HepG2 (cell line): ENCODE measurements around the gene SPIRE1. TPM values are rescaled to one million over a fixed set of nuclear protein-coding genes. Genes with fewer than 3 reads are reported as not detected.

Experiments used
- ESRRA ChIP-seq: sonication (generic); formaldehyde crosslinking; IDR thresholded peaks from 2 replicates; pipeline ENCODE4 v1.5.1; 2020; ENCODE audit warnings: mild to moderate bottlenecking, low read depth, missing genetic modification reagents
- IRF9 ChIP-seq: sonication (generic); formaldehyde crosslinking; IDR thresholded peaks from 2 replicates; pipeline ENCODE4 v1.8.0; 2022; ENCODE audit warnings: missing genetic modification reagents, mild to moderate bottlenecking, borderline replicate concordance
- MXD1 ChIP-seq: sonication (generic); formaldehyde crosslinking; IDR thresholded peaks from 2 replicates; pipeline ENCODE4 v1.4.0; 2020; ENCODE audit warnings: mild to moderate bottlenecking, missing genetic modification reagents
- RBM22 ChIP-seq: fragments of 200-400 bp; formaldehyde crosslinking; optimal IDR thresholded peaks from 2 replicates; pipeline ENCODE3; 2017; ENCODE audit warnings: mild to moderate bottlenecking, low read length, moderate library complexity
- SALL1 ChIP-seq: sonication (generic); formaldehyde crosslinking; IDR thresholded peaks from 2 replicates; pipeline ENCODE4 v1.8.0; 2022; ENCODE audit warnings: mild to moderate bottlenecking, missing genetic modification reagents
- SNAPC4 ChIP-seq: sonication (generic); formaldehyde crosslinking; IDR thresholded peaks from 2 replicates; pipeline ENCODE4 v1.4.0; 2020; ENCODE audit warnings: mild to moderate bottlenecking, missing genetic modification reagents
- WIZ ChIP-seq: sonication (generic); formaldehyde crosslinking; IDR thresholded peaks from 2 replicates; pipeline ENCODE4 v1.5.1; 2020; ENCODE audit warnings: mild to moderate bottlenecking, missing genetic modification reagents
- ZBTB33 ChIP-seq: sonication (generic); formaldehyde crosslinking; IDR thresholded peaks from 2 replicates; pipeline ENCODE4 v1.4.0; 2020; ENCODE audit warnings: missing genetic modification reagents
- ZNF18 ChIP-seq: sonication (generic); formaldehyde crosslinking; IDR thresholded peaks from 2 replicates; pipeline ENCODE4 v1.8.0; 2022; ENCODE audit warnings: mild to moderate bottlenecking, missing genetic modification reagents; ENCODE audit not compliant: insufficient replicate concordance
- ZNF30 ChIP-seq: sonication (generic); formaldehyde crosslinking; IDR thresholded peaks from 2 replicates; pipeline ENCODE4 v1.5.0; 2020; ENCODE audit warnings: mild to moderate bottlenecking, missing genetic modification reagents
- ZNF512B ChIP-seq: sonication (generic); formaldehyde crosslinking; IDR thresholded peaks from 2 replicates; pipeline ENCODE4 v1.5.1; 2020; ENCODE audit warnings: missing genetic modification reagents, mild to moderate bottlenecking, borderline replicate concordance
- ZNF563 ChIP-seq: sonication (generic); formaldehyde crosslinking; IDR thresholded peaks from 2 replicates; pipeline ENCODE4 v1.8.0; 2022; ENCODE audit warnings: mild to moderate bottlenecking, moderate library complexity, missing genetic modification reagents
- ZNF678 ChIP-seq: sonication (generic); formaldehyde crosslinking; IDR thresholded peaks from 2 replicates; pipeline ENCODE4 v1.4.0; 2020; ENCODE audit warnings: mild to moderate bottlenecking, missing genetic modification reagents
- ZNF766 ChIP-seq: sonication (generic); formaldehyde crosslinking; IDR thresholded peaks from 2 replicates; pipeline ENCODE4 v1.5.0; 2020; ENCODE audit warnings: missing genetic modification reagents, borderline replicate concordance
- ZNF784 ChIP-seq: sonication (generic); formaldehyde crosslinking; IDR thresholded peaks from 2 replicates; pipeline ENCODE4 v1.5.1; 2020; ENCODE audit warnings: missing genetic modification reagents, mild to moderate bottlenecking, borderline replicate concordance
- ZSCAN12 ChIP-seq: sonication (generic); formaldehyde crosslinking; IDR thresholded peaks from 2 replicates; pipeline ENCODE4 v1.9.0; 2021; ENCODE audit warnings: mild to moderate bottlenecking, missing genetic modification reagents
- polyA plus RNA-seq, 8 experiments: library from polyadenylated mRNA; depleted of rRNA in 3 of 8; stranded (reverse) in 7 of 8; unstranded in 1 of 8; fragments of >200 nt; fragmentation: Illumina TruSeq in 4 of 8; extraction: Trizol in 4 of 8; gene quantifications; 2 replicates each; pipeline versions ENCODE4 v1.2.1 to v1.2.3, GENCODE V29; 2011 to 2016; ENCODE audit warnings: low read depth in 4 of 8, missing spikeins in 1 of 8, mixed read lengths in 1 of 8; ENCODE audit not compliant: insufficient read depth in 1 of 8
- total RNA-seq, 5 experiments: library from RNA; depleted of rRNA; stranded (reverse); fragments of >200 nt; fragmentation: Illumina TruSeq; extraction: Trizol; gene quantifications; 2 replicates each; pipeline ENCODE4 v1.2.3, GENCODE V29; 2016; ENCODE audit warnings: low read depth in 1 of 5

SPIRE1 gene
- total and polyA plus RNA-seq, 2 of the 13 experiments (the other 11 are each of a cell fraction or from before 2014, with no cell fraction given), result 9.9 to 21.3 TPM

- no peak for TF ChIP-seq ZNF512B
- no peak for TF ChIP-seq IRF9 (CRISPR knock-in tag)
- no peak for TF ChIP-seq ZNF766 (CRISPR knock-in tag)
- TF ChIP-seq ZNF18 (CRISPR knock-in tag), result peak; percentile 2
- no peak for TF ChIP-seq ZNF563 (CRISPR knock-in tag)
- no peak for TF ChIP-seq MXD1
- TF ChIP-seq ZSCAN12 (CRISPR knock-in tag), result no peak
- peak; percentile 38; the same call in 1 of the 2 replicates for TF ChIP-seq ZBTB33 (CRISPR knock-in tag)
- no peak for TF ChIP-seq ZNF678 (CRISPR knock-in tag)
- TF ChIP-seq SALL1 (CRISPR knock-in tag), result no peak
- no peak for TF ChIP-seq ESRRA (CRISPR knock-in tag)
- TF ChIP-seq ZNF30, result no peak
- TF ChIP-seq RBM22, result no peak
- no peak for TF ChIP-seq SNAPC4
- TF ChIP-seq WIZ (CRISPR knock-in tag), result no peak
- TF ChIP-seq ZNF784 (CRISPR knock-in tag), result no peak
Observed at GRCh38 chr18:12640881-12641200, 17.1 kb downstream of the SPIRE1 start (continued).
